AG04450 (cell line): Measurements from ENCODE around the gene TAS1R2. TPM values are rescaled to one million over a fixed set of nuclear protein-coding genes. Genes with fewer than 3 reads are reported as not detected.

Source experiments
- CTCF ChIA-PET: fragments of 300-600, 350-600 bp; formaldehyde crosslinking; extraction: SDS; loops from one replicate; lab custom pipeline; 2022; ENCODE audit warnings: antibody characterized with exemption, inconsistent platforms; lab: Charles Lee
- POLR2A ChIA-PET: fragments of 350-600 bp; formaldehyde crosslinking; extraction: SDS; loops from one replicate; lab custom pipeline; 2021; ENCODE audit warnings: antibody characterized with exemption, inconsistent platforms; lab: Yijun Ruan, JAX
- DNase-seq: peaks from one replicate; pipeline ENCODE4 v3.0.0-alpha.2; 2011; ENCODE audit warnings: low read depth, low spot score
- H3K27ac ChIP-seq: one replicate; pipeline ENCODE4 v1.5.1; 2012; ENCODE audit warnings: low read depth, low read length, control low read depth
- H3K27me3 ChIP-seq: one replicate; pipeline ENCODE4 v1.6.0; 2012; ENCODE audit warnings: low read length; ENCODE audit not compliant: control insufficient read depth, insufficient read depth
- H3K4me3 ChIP-seq: 2 replicates; pipeline ENCODE4 v1.5.1; 2011; ENCODE audit warnings: mild to moderate bottlenecking, low read depth, low read length, control low read depth
- H3K9me3 ChIP-seq: 2 replicates; pipeline ENCODE4 v1.5.1; 2012; ENCODE audit warnings: low read length; ENCODE audit not compliant: control insufficient read depth, insufficient read depth
- CTCF ChIP-seq: IDR thresholded peaks from 2 replicates; pipeline ENCODE4 v1.5.1; 2011; ENCODE audit warnings: low read depth, low read length, control low read depth, inconsistent platforms
- polyA plus RNA-seq: library from polyadenylated mRNA; depleted of rRNA; stranded (reverse); fragments of >200 nt; gene quantifications from 2 replicates; pipeline ENCODE4 v1.2.3, GENCODE V29; 2011

Gene TAS1R2
- polyA plus RNA-seq, 1 experiment = not detected

GRCh38 chr1:18877282-18877681 is 17.8 kb upstream of the TAS1R2 start:
- ChIA-PET CTCF (interaction anchor here (1.1 to 4.6 kb wide), 2 partner anchors 11 to 281 kb away, joined by 4 to 57 read pairs; no protein-coding TSS in a partner anchor), POLR2A (no interaction called here)
- DNase-seq = no peak
- TF ChIP-seq CTCF = no peak
- Histone ChIP-seq H3K27me3 (no peaks in the 10 kb centered on the region), H3K9me3 (no peaks in the 10 kb centered on the region), H3K27ac (no peak overlapping the region), H3K4me3 (no peak overlapping the region)

GRCh38 chr1:18876210-18876609 is 16.8 kb upstream of the TAS1R2 start:
- POLR2A ChIA-PET = no interaction called here
- CTCF ChIA-PET = interaction anchor here (0.9 to 4.6 kb wide), 4 partner anchors 7 to 280 kb away, joined by 3 to 57 read pairs (median 24); no protein-coding TSS in a partner anchor
- no peak overlapping the region for H3K4me3 ChIP-seq
- H3K27ac ChIP-seq = no peak overlapping the region
- TF ChIP-seq CTCF = no peak
- no peak for DNase-seq
- H3K27me3 ChIP-seq = no peaks in the 10 kb centered on the region
- H3K9me3 ChIP-seq = no peaks in the 10 kb centered on the region

GRCh38 chr1:18875796-18876128 is 16.3 kb upstream of the TAS1R2 start:
- DNase-seq = no peak
- Histone ChIP-seq H3K27me3 (no peaks in the 10 kb centered on the region), H3K4me3 (no peak overlapping the region), H3K27ac (no peak overlapping the region), H3K9me3 (no peaks in the 10 kb centered on the region)
- ChIA-PET CTCF (interaction anchor here (0.5 to 4.6 kb wide), 11 partner anchors 8 to 1867 kb away, joined by 3 to 57 read pairs (median 3); no protein-coding TSS in a partner anchor), POLR2A (no interaction called here)
- TF ChIP-seq CTCF = no peak

- Histone ChIP-seq H3K9me3 (no peaks in the 10 kb centered on the region), H3K4me3 (no peak overlapping the region), H3K27me3 (no peaks in the 10 kb centered on the region), H3K27ac (no peak overlapping the region)
- TF ChIP-seq CTCF = peak; percentile 87
- POLR2A ChIA-PET = no interaction called here
- CTCF ChIA-PET = interaction anchor here (0.5 to 4.6 kb wide), 13 partner anchors 8 to 1866 kb away, joined by 3 to 57 read pairs (median 4); no protein-coding TSS in a partner anchor
- peak; percentile 61 for DNase-seq
These were observed 15.8 kb upstream of the TAS1R2 start for GRCh38 chr1:18875107-18875795.

GRCh38 chr1:18874600-18874999 is 15.1 kb upstream of the TAS1R2 start:
- Histone ChIP-seq H3K9me3 (no peaks in the 10 kb centered on the region), H3K27me3 (peaks cover 4% of the 10 kb centered on the region), H3K27ac (no peak overlapping the region), H3K4me3 (no peak overlapping the region)
- no peak for DNase-seq
- TF ChIP-seq CTCF = no peak
- ChIA-PET CTCF (interaction anchor here (1.0 to 4.6 kb wide), 9 partner anchors 9 to 318 kb away, joined by 3 to 57 read pairs (median 5); no protein-coding TSS in a partner anchor), POLR2A (no interaction called here)
